IMR-90 (cell line): Measurements from ENCODE around the gene ZNF688. TPM values are rescaled to one million over a fixed set of nuclear protein-coding genes. Genes with fewer than 3 reads are reported as not detected.

Experiments
- ATAC-seq: fragments of 200-7000 bp; cut with Tn5 transposase; 2 replicates; pipeline ENCODE4 v1.9.1; 2020; ENCODE audit warnings: low read depth, mild to moderate bottlenecking, moderate library complexity
- BruUV-seq: library from RNA; stranded (reverse); fragments of 400-500 nt; replicated peaks from 2 replicates; lab custom pipeline; 2021; lab: Mats Ljungman, UMichigan
- CTCF ChIA-PET: fragments of 300-600 bp; formaldehyde crosslinking; extraction: SDS; loops from one replicate; lab custom pipeline; 2021; ENCODE audit warnings: antibody characterized with exemption; lab: Yijun Ruan, JAX
- POLR2A ChIA-PET: fragments of 300-600 bp; sonication (Branson Sonifier 250); formaldehyde crosslinking; loops from one replicate; lab custom pipeline; 2022; ENCODE audit warnings: antibody characterized with exemption; ENCODE audit not compliant: unreplicated experiment; lab: Charles Lee
- DNase-seq: peaks from one replicate; pipeline ENCODE4 v3.0.0; 2013
- H2AFZ ChIP-seq: replicated peaks from 2 replicates; pipeline ENCODE3; 2013; ENCODE audit warnings: low read length, mild to moderate bottlenecking; ENCODE audit not compliant: poor library complexity
- H2AK5ac ChIP-seq: 2 replicates; pipeline ENCODE4 v1.6.1; 2013; ENCODE audit warnings: low read depth, low read length, inconsistent platforms
- H2AK9ac ChIP-seq: replicated peaks from 2 replicates; pipeline ENCODE3; 2013; ENCODE audit warnings: mild to moderate bottlenecking, low read depth, low read length, moderate library complexity; ENCODE audit not compliant: poor library complexity
- H2BK120ac ChIP-seq: 2 replicates; pipeline ENCODE4 v1.6.1; 2013; ENCODE audit warnings: low read depth, low read length, inconsistent platforms
- H2BK15ac ChIP-seq: 3 replicates; pipeline ENCODE4 v1.6.1; 2013; ENCODE audit warnings: low read depth, low read length, inconsistent platforms
- H2BK20ac ChIP-seq: 2 replicates; pipeline ENCODE4 v1.6.1; 2013; ENCODE audit warnings: low read depth, mild to moderate bottlenecking, inconsistent platforms, low read length, moderate library complexity
- H2BK5ac ChIP-seq: 2 replicates; pipeline ENCODE4 v1.6.1; 2013; ENCODE audit warnings: mild to moderate bottlenecking, low read depth, low read length, inconsistent platforms; ENCODE audit not compliant: poor library complexity, severe bottlenecking
- H3K14ac ChIP-seq: replicated peaks from 2 replicates; pipeline ENCODE4 v1.6.1; 2013; ENCODE audit warnings: low read depth, low read length, inconsistent platforms
- H3K18ac ChIP-seq: 2 replicates; pipeline ENCODE4 v1.6.1; 2013; ENCODE audit warnings: low read depth, low read length, control low read depth
- H3K23ac ChIP-seq: 2 replicates; pipeline ENCODE4 v1.6.1; 2013; ENCODE audit warnings: low read depth, low read length, inconsistent platforms
- H3K27ac ChIP-seq: 2 replicates; pipeline ENCODE4 v1.5.1; 2013; ENCODE audit warnings: mild to moderate bottlenecking, control low read depth, low read length; ENCODE audit not compliant: insufficient read depth
- H3K27me3 ChIP-seq: 2 replicates; pipeline ENCODE4 v1.6.1; 2013; ENCODE audit warnings: low read length; ENCODE audit not compliant: control insufficient read depth, insufficient read depth
- H3K36me3 ChIP-seq: 2 replicates; pipeline ENCODE4 v1.6.1; 2013; ENCODE audit warnings: low read length, mixed read lengths; ENCODE audit not compliant: control insufficient read depth, insufficient read depth
- H3K4ac ChIP-seq: 2 replicates; pipeline ENCODE4 v1.6.1; 2013; ENCODE audit warnings: low read depth, low read length, inconsistent platforms
- H3K4me1 ChIP-seq: 2 replicates; pipeline ENCODE4 v1.6.1; 2013; ENCODE audit warnings: low read length, mixed read lengths; ENCODE audit not compliant: control insufficient read depth, insufficient read depth
- H3K4me2 ChIP-seq: 2 replicates; pipeline ENCODE4 v1.6.1; 2013; ENCODE audit warnings: low read depth, mild to moderate bottlenecking, control low read depth, low read length, moderate library complexity
- H3K4me3 ChIP-seq: 2 replicates; pipeline ENCODE4 v1.5.1; 2013; ENCODE audit warnings: low read depth, mild to moderate bottlenecking, control low read depth, low read length, moderate library complexity; ENCODE audit not compliant: insufficient read depth
- H3K56ac ChIP-seq: 2 replicates; pipeline ENCODE4 v1.6.1; 2013; ENCODE audit warnings: low read length, inconsistent platforms; ENCODE audit not compliant: insufficient read depth; ENCODE audit errors: extremely low read depth
- H3K79me1 ChIP-seq, 2 experiments: 2 replicates each; pipeline ENCODE4 v1.6.1; 2013; ENCODE audit warnings: low read length in 2 of 2, inconsistent platforms in 1 of 2, low read depth in 1 of 2
- H3K9ac ChIP-seq: 2 replicates; pipeline ENCODE4 v1.6.1; 2013; ENCODE audit warnings: low read depth, low read length, control low read depth
- H3K9me1 ChIP-seq: 2 replicates; pipeline ENCODE4 v1.6.1; 2013; ENCODE audit warnings: low read length, inconsistent platforms; ENCODE audit not compliant: insufficient read depth
- H3K9me3 ChIP-seq: 2 replicates; pipeline ENCODE4 v1.6.1; 2013; ENCODE audit warnings: low read length; ENCODE audit not compliant: control insufficient read depth, insufficient read depth
- H4K20me1 ChIP-seq: 2 replicates; pipeline ENCODE4 v1.6.1; 2013; ENCODE audit warnings: low read length, inconsistent platforms; ENCODE audit not compliant: insufficient read depth
- H4K5ac ChIP-seq: 2 replicates; pipeline ENCODE4 v1.6.1; 2013; ENCODE audit warnings: mild to moderate bottlenecking, low read depth, low read length, control low read depth
- H4K8ac ChIP-seq, 2 experiments: 2 replicates each; pipeline ENCODE4 v1.6.1; 2013; ENCODE audit warnings: low read depth in 2 of 2, low read length in 2 of 2, control low read depth in 1 of 2, inconsistent platforms in 1 of 2
- H4K91ac ChIP-seq: 2 replicates; pipeline ENCODE4 v1.6.1; 2013; ENCODE audit warnings: low read depth, low read length, inconsistent platforms; ENCODE audit not compliant: insufficient read depth
- MXI1 ChIP-seq: IDR thresholded peaks from 2 replicates; pipeline ENCODE4 v1.6.1; 2012; ENCODE audit warnings: low read depth, mild to moderate bottlenecking, low read length, moderate library complexity, borderline replicate concordance
- WGBS, 2 experiments: methylation state at CpG; one replicate each; pipeline versions ENCODE4 v1.1.5 to v1.1.7; 2013; ENCODE audit warnings: missing lambda C conversion rate in 2 of 2; ENCODE audit not compliant: insufficient read length in 1 of 2; ENCODE audit errors: extremely low coverage in 2 of 2; 5-methylcytosine and 5-hydroxymethylcytosine counted together
- dilution Hi-C: fragments of 300-500 bp; cut with HindIII; formaldehyde crosslinking; loops from one replicate; pipeline ENCODE4 v1.14.3; 2018; ENCODE audit warnings: low sequenced_read_pairs; ENCODE audit not compliant: unreplicated experiment
- in situ Hi-C: fragments of 300-500 bp; cut with MboI; formaldehyde crosslinking; loops from 3 replicates; pipeline ENCODE4 v1.14.3; 2019; ENCODE audit warnings: low sequenced_read_pairs, inconsistent platforms, mixed read lengths
- intact Hi-C: fragments of 100-400 bp; cut with micrococcal nuclease; formaldehyde crosslinking; loops from 2 replicates; pipeline ENCODE4 v1.10.0; 2022
- polyA plus RNA-seq, 3 experiments: library from polyadenylated mRNA; depleted of rRNA; stranded (reverse); fragments of >200 nt; gene quantifications; 2 replicates each; pipeline ENCODE4 v1.2.3, GENCODE V29; 2012; ENCODE audit warnings: low replicate concordance in 1 of 3
- total RNA-seq: library from RNA; depleted of rRNA; stranded (reverse); fragments of >200 nt; gene quantifications from 2 replicates; pipeline ENCODE4 v1.2.3, GENCODE V29; 2012
- TF ChIP-seq, protein P1 (sequence below): conservative IDR thresholded peaks from 2 replicates; pipeline ENCODE4 v1.5.1; 2012; ENCODE audit warnings: mild to moderate bottlenecking, low read depth, low read length, improper control_type of control experiment

The ZNF688 gene
- total and polyA plus RNA-seq, 2 of the 4 experiments (the other 2 are of a cell fraction), result 1.8 to 3.7 TPM

- no peak overlapping the region for H3K27ac ChIP-seq
- H3K56ac ChIP-seq, result no peak overlapping the region
- BruUV-seq, result no TSS peak
- H4K91ac ChIP-seq, result no peak overlapping the region
- no peak overlapping the region for H3K14ac ChIP-seq
- no peak overlapping the region for H4K5ac ChIP-seq
- no peak overlapping the region for H3K4ac ChIP-seq
- no peak overlapping the region for H2BK5ac ChIP-seq
- no peaks in the 10 kb centered on the region; the same call in 1 of the 2 replicates for H4K20me1 ChIP-seq
- H3K18ac ChIP-seq, result no peak overlapping the region
- 98% methylated on average over 39 of the region's 60 CpGs; no CpG with 5 or more reads in 1 of the 2 experiments for WGBS, 2 experiments
- TF ChIP-seq MXI1, result no peak
- TF ChIP-seq, protein P1, sequence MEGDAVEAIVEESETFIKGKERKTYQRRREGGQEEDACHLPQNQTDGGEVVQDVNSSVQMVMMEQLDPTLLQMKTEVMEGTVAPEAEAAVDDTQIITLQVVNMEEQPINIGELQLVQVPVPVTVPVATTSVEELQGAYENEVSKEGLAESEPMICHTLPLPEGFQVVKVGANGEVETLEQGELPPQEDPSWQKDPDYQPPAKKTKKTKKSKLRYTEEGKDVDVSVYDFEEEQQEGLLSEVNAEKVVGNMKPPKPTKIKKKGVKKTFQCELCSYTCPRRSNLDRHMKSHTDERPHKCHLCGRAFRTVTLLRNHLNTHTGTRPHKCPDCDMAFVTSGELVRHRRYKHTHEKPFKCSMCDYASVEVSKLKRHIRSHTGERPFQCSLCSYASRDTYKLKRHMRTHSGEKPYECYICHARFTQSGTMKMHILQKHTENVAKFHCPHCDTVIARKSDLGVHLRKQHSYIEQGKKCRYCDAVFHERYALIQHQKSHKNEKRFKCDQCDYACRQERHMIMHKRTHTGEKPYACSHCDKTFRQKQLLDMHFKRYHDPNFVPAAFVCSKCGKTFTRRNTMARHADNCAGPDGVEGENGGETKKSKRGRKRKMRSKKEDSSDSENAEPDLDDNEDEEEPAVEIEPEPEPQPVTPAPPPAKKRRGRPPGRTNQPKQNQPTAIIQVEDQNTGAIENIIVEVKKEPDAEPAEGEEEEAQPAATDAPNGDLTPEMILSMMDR, result no peak
- H2BK120ac ChIP-seq, result no peak overlapping the region
- peaks cover 5 to 6% of the 10 kb centered on the region in 2 experiments; a peak in 3 of 4 replicates for H3K79me1 ChIP-seq
- in situ Hi-C loops, result no loop called here
- CTCF ChIA-PET, result no interaction called here
- no peak overlapping the region for H2AK9ac ChIP-seq
- POLR2A ChIA-PET, result no interaction called here
- H3K4me1 ChIP-seq, result peaks cover 5% of the 10 kb centered on the region
- no peak overlapping the region for H2AFZ ChIP-seq
- no peaks in the 10 kb centered on the region for H3K9me3 ChIP-seq
- H3K36me3 ChIP-seq, result peaks cover 9% of the 10 kb centered on the region; the same call in 1 of the 2 replicates
- H3K23ac ChIP-seq, result no peak overlapping the region
- no peak overlapping the region for H3K4me2 ChIP-seq
- no peak for DNase-seq
- H2BK15ac ChIP-seq, result no peak overlapping the region
- peaks cover 5% of the 10 kb centered on the region for H3K9me1 ChIP-seq
- H4K8ac ChIP-seq, result no peak overlapping the region
- dilution Hi-C loops, result no loop called here
- no peak for ATAC-seq
- intact Hi-C loops, result no loop called here
- H2AK5ac ChIP-seq, result no peak overlapping the region
- no peak overlapping the region for H3K9ac ChIP-seq
- H3K27me3 ChIP-seq, result no peaks in the 10 kb centered on the region; the same call in 1 of the 2 replicates
- H3K4me3 ChIP-seq, result no peak overlapping the region
- H2BK20ac ChIP-seq, result no peak overlapping the region
Measured at GRCh38 chr16:30524575-30525568, 46.6 kb downstream of the ZNF688 start.
